ENCODE measurements around the gene FBXO2.

The FBXO2 gene

DNA sequence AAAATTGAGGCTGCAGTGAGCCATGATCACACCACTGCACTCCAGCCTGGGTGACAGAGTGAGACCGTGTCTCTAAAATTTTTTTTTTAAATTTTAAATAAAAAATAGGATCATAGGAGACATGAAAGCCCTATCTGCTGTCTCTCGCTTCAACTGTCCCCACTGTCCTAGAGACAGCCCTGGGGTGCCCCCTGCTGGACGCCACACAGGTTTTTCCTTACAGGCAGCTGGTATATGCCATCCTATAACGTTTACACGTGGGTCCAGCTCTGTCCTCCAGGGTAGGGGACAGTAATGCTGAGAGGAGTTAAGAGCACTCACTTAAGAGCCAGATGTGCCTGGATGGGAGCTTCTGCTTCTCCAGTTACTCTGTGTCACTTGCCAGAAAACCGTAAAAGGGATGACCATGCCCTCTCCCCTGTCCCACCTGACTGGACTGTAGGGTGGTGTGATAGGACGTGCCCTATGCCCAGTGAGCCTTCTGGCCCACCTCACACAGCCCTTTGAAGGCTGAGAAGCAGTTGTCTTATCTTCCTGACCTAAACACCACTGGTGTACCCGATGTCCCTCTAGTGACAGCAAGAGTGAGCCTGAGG is 8.5 kb downstream of the FBXO2 start:
- peak; percentile 90 for ATAC-seq (ENCODE audit: insufficient read depth, low read depth)

GRCh38 chr1:11645270-11645669 is 9.0 kb downstream of the FBXO2 start:
- Histone ChIP-seq H3K9me3 (ENCODE audit: insufficient read depth, low read length, severe bottlenecking) (no peaks in the 10 kb centered on the region), H3K9ac (ENCODE audit: low read depth, low read length) (no peak overlapping the region), H4K20me1 (ENCODE audit: insufficient read depth, low read length) (peaks cover 4% of the 10 kb centered on the region; the same call in 1 of the 2 replicates), H3K27me3 (ENCODE audit: insufficient read depth, low read length, poor library complexity) (no peaks in the 10 kb centered on the region), H3K4me1 (ENCODE audit: insufficient read depth, low read length) (no peaks in the 10 kb centered on the region), H3K27ac (ENCODE audit: low read length) (no peak overlapping the region), H3K79me2 (ENCODE audit: insufficient read depth, low read length) (no peaks in the 10 kb centered on the region), H3K4me2 (ENCODE audit: insufficient read depth, low read length) (no peak overlapping the region), H3K36me3 (ENCODE audit: insufficient read depth, low read length) (no peaks in the 10 kb centered on the region), H2AFZ (ENCODE audit: low read depth, low read length) (no peak overlapping the region), H3K4me3 (ENCODE audit: low read depth in 1 of 2, low read length in 2 of 2) (no peak overlapping the region)
- TF ChIP-seq, protein P1, sequence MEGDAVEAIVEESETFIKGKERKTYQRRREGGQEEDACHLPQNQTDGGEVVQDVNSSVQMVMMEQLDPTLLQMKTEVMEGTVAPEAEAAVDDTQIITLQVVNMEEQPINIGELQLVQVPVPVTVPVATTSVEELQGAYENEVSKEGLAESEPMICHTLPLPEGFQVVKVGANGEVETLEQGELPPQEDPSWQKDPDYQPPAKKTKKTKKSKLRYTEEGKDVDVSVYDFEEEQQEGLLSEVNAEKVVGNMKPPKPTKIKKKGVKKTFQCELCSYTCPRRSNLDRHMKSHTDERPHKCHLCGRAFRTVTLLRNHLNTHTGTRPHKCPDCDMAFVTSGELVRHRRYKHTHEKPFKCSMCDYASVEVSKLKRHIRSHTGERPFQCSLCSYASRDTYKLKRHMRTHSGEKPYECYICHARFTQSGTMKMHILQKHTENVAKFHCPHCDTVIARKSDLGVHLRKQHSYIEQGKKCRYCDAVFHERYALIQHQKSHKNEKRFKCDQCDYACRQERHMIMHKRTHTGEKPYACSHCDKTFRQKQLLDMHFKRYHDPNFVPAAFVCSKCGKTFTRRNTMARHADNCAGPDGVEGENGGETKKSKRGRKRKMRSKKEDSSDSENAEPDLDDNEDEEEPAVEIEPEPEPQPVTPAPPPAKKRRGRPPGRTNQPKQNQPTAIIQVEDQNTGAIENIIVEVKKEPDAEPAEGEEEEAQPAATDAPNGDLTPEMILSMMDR (IDR thresholded peaks at IDR 0.05; ENCODE audit: borderline replicate concordance, extremely low read depth, low read length, poor library complexity, severe bottlenecking), result no peak
- no peak for DNase-seq
- no peak for ATAC-seq (ENCODE audit: insufficient read depth, low read depth)

More for the DNA sequence above, 8.5 kb downstream of the FBXO2 start:
- H3K27ac ChIP-seq (ENCODE audit: low read length), result no peak overlapping the region
- no peak overlapping the region for H3K9ac ChIP-seq (ENCODE audit: low read depth, low read length)
- TF ChIP-seq, protein P1 (IDR thresholded peaks at IDR 0.05; ENCODE audit: borderline replicate concordance, extremely low read depth, low read length, poor library complexity, severe bottlenecking), result peak; percentile 89
- no peak for TF ChIP-seq EZH2 (IDR thresholded peaks at IDR 0.05; ENCODE audit: borderline replicate concordance, low read depth, low read length, severe bottlenecking)
- no peak overlapping the region for H2AFZ ChIP-seq (ENCODE audit: low read depth, low read length)
- H3K4me2 ChIP-seq (ENCODE audit: insufficient read depth, low read length), result no peak overlapping the region
- peak; percentile 84 for DNase-seq
- no peaks in the 10 kb centered on the region for H3K27me3 ChIP-seq (ENCODE audit: insufficient read depth, low read length, poor library complexity)
- peaks cover 4% of the 10 kb centered on the region; the same call in 1 of the 2 replicates for H4K20me1 ChIP-seq (ENCODE audit: insufficient read depth, low read length)
- no peaks in the 10 kb centered on the region for H3K4me1 ChIP-seq (ENCODE audit: insufficient read depth, low read length)
- no peaks in the 10 kb centered on the region for H3K9me3 ChIP-seq (ENCODE audit: insufficient read depth, low read length, severe bottlenecking)
- no peaks in the 10 kb centered on the region for H3K36me3 ChIP-seq (ENCODE audit: insufficient read depth, low read length)
- H3K4me3 ChIP-seq (ENCODE audit: low read depth in 1 of 2, low read length in 2 of 2), result no peak overlapping the region
- H3K79me2 ChIP-seq (ENCODE audit: insufficient read depth, low read length), result no peaks in the 10 kb centered on the region

DNA sequence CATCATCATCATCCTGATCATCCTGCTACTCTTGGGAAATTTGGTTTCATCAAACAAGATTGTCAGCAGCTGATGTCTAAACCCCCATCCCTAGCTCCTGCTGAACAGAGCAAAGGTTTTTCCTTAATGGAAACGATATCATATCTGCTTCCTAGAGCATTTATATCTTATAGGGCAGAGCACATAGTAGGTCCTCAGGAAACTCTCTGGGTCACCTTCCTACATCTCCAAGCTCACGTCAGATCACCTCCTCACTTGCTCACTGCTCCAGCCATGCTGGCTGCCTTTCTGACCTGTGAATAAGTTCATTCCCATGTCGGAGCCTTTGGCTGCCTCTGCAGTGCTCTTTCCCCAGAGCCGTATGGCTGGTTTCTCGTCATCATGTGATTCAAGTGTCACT is 10.4 kb downstream of the FBXO2 start:
- Histone ChIP-seq H3K4me3 (ENCODE audit: low read depth in 1 of 2, low read length in 2 of 2) (no peak overlapping the region), H3K27ac (ENCODE audit: low read length) (no peak overlapping the region), H3K4me1 (ENCODE audit: insufficient read depth, low read length) (no peaks in the 10 kb centered on the region), H3K4me2 (ENCODE audit: insufficient read depth, low read length) (no peak overlapping the region), H3K9me3 (ENCODE audit: insufficient read depth, low read length, severe bottlenecking) (no peaks in the 10 kb centered on the region), H3K36me3 (ENCODE audit: insufficient read depth, low read length) (no peaks in the 10 kb centered on the region), H3K27me3 (ENCODE audit: insufficient read depth, low read length, poor library complexity) (no peaks in the 10 kb centered on the region), H4K20me1 (ENCODE audit: insufficient read depth, low read length) (peaks cover 4% of the 10 kb centered on the region; the same call in 1 of the 2 replicates), H2AFZ (ENCODE audit: low read depth, low read length) (no peak overlapping the region), H3K79me2 (ENCODE audit: insufficient read depth, low read length) (no peaks in the 10 kb centered on the region), H3K9ac (ENCODE audit: low read depth, low read length) (no peak overlapping the region)
- DNase-seq, result no peak
- TF ChIP-seq EZH2 (IDR thresholded peaks at IDR 0.05; ENCODE audit: borderline replicate concordance, low read depth, low read length, severe bottlenecking), result no peak
- TF ChIP-seq, protein P1 (IDR thresholded peaks at IDR 0.05; ENCODE audit: borderline replicate concordance, extremely low read depth, low read length, poor library complexity, severe bottlenecking), result no peak
- no peak for ATAC-seq (ENCODE audit: insufficient read depth, low read depth)
